Neural cell (in vitro differentiated cells): ENCODE data around the gene AANAT. TPM values are rescaled to one million over a fixed set of nuclear protein-coding genes. Genes with fewer than 3 reads are reported as not detected.
"Not testable (repeated sequence)": the region's sequence is repeated elsewhere in the genome, so short reads cannot be mapped to it uniquely, and the experiment has no call there.

ENCODE experiments used
- H2AFZ ChIP-seq: fragments of 200-600, 300-800 bp; sonication (generic), shearing (Covaris generic); 2 replicates; pipeline ENCODE4 v1.6.0; 2014; ENCODE audit warnings: low read depth, mild to moderate bottlenecking, antibody characterized with exemption, low read length, moderate library complexity
- H3F3A ChIP-seq: fragments of 200-600 bp; shearing (Covaris generic); 2 replicates; pipeline ENCODE4 v1.6.1; 2016; ENCODE audit warnings: mild to moderate bottlenecking, moderate library complexity, mixed read lengths, antibody characterized with exemption, low read length; ENCODE audit not compliant: insufficient read depth, poor library complexity, severe bottlenecking
- H3K27ac ChIP-seq: fragments of 200-600, 300-800 bp; sonication (generic), shearing (Covaris generic); 2 replicates; pipeline ENCODE4 v1.5.1; 2014; ENCODE audit warnings: mild to moderate bottlenecking, low read length, moderate library complexity
- H3K27me3 ChIP-seq: fragments of 300-800, 200-600 bp; sonication (generic), shearing (Covaris generic); 2 replicates; pipeline ENCODE4 v1.6.0; 2014; ENCODE audit warnings: mild to moderate bottlenecking, low read depth, low read length, moderate library complexity; ENCODE audit not compliant: insufficient read depth
- H3K36me3 ChIP-seq: fragments of 300-800, 200-600 bp; sonication (generic), shearing (Covaris generic); 2 replicates; pipeline ENCODE4 v1.5.1; 2014; ENCODE audit warnings: mild to moderate bottlenecking, antibody characterized with exemption, low read length, moderate library complexity; ENCODE audit not compliant: insufficient read depth
- H3K4me2 ChIP-seq: fragments of 300-800, 200-600 bp; sonication (generic), shearing (Covaris generic); 2 replicates; pipeline ENCODE4 v1.6.0; 2014; ENCODE audit warnings: mild to moderate bottlenecking, low read length
- H3K4me3 ChIP-seq: fragments of 300-800, 200-600 bp; sonication (generic), shearing (Covaris generic); 2 replicates; pipeline ENCODE4 v1.5.1; 2014; ENCODE audit warnings: mild to moderate bottlenecking, low read length, moderate library complexity
- H3K79me2 ChIP-seq: fragments of 200-600 bp; shearing (Covaris generic); replicated peaks from 2 replicates; pipeline ENCODE4 v1.6.0; 2014; ENCODE audit warnings: mild to moderate bottlenecking, low read length, moderate library complexity; ENCODE audit not compliant: insufficient read depth
- H3K9ac ChIP-seq: fragments of 300-800, 200-600 bp; sonication (generic), shearing (Covaris generic); 2 replicates; pipeline ENCODE4 v1.6.1; 2016; ENCODE audit warnings: mild to moderate bottlenecking, low read length, mixed read lengths
- H3K9me2 ChIP-seq: fragments of 200-600 bp; shearing (Covaris generic); 2 replicates; pipeline ENCODE4 v1.6.1; 2016; ENCODE audit warnings: mild to moderate bottlenecking, low read length, mixed read lengths; ENCODE audit not compliant: insufficient read depth
- H3K9me3 ChIP-seq: fragments of 200-600, 300-800 bp; sonication (generic), shearing (Covaris generic); 2 replicates; pipeline ENCODE4 v1.6.1; 2016; ENCODE audit warnings: mild to moderate bottlenecking, mixed run types, low read length, moderate library complexity, mixed read lengths
- H4K20me1 ChIP-seq: fragments of 200-600 bp; shearing (Covaris generic); 2 replicates; pipeline ENCODE4 v1.6.1; 2016; ENCODE audit warnings: mild to moderate bottlenecking, mixed run types; ENCODE audit not compliant: insufficient read depth
- EP300 ChIP-seq: fragments of 450-650 bp; conservative IDR thresholded peaks from 2 replicates; pipeline ENCODE4 v1.6.1; 2014; ENCODE audit warnings: antibody characterized with exemption, mild to moderate bottlenecking, moderate library complexity; ENCODE audit not compliant: poor library complexity, severe bottlenecking
- EZH2 ChIP-seq: fragments of 200-600, 300-800 bp; shearing (Covaris generic), sonication (generic); IDR thresholded peaks from 2 replicates; pipeline ENCODE4 v1.6.1; 2014; ENCODE audit warnings: antibody characterized with exemption, low read length, borderline replicate concordance, mild to moderate bottlenecking; ENCODE audit not compliant: insufficient read depth, poor library complexity, severe bottlenecking
- MXI1 ChIP-seq: fragments of 450-650 bp; conservative IDR thresholded peaks from 2 replicates; pipeline ENCODE4 v1.6.1; 2014; ENCODE audit warnings: antibody characterized with exemption, mild to moderate bottlenecking; ENCODE audit not compliant: poor library complexity, severe bottlenecking
- POLR2AphosphoS5 ChIP-seq: IDR thresholded peaks from 2 replicates; pipeline ENCODE4 v1.6.1; 2012
- RAD21 ChIP-seq: fragments of 450-650 bp; conservative IDR thresholded peaks from 2 replicates; pipeline ENCODE4 v1.6.1; 2014; ENCODE audit warnings: antibody characterized with exemption, mild to moderate bottlenecking, moderate library complexity
- REST ChIP-seq: IDR thresholded peaks from 2 replicates; pipeline ENCODE4 v1.6.1; 2012; ENCODE audit warnings: borderline replicate concordance
- SMC3 ChIP-seq: fragments of 450-650 bp; conservative IDR thresholded peaks from 2 replicates; pipeline ENCODE4 v1.6.1; 2014; ENCODE audit warnings: antibody characterized with exemption, mild to moderate bottlenecking, moderate library complexity; ENCODE audit not compliant: poor library complexity
- TAF1 ChIP-seq: IDR thresholded peaks from 2 replicates; pipeline ENCODE4 v1.6.1; 2012; ENCODE audit warnings: low read depth
- polyA plus RNA-seq: library from polyadenylated mRNA; depleted of rRNA; stranded (reverse); fragments of >200 nt; gene quantifications from 2 replicates; pipeline ENCODE4 v1.2.3, GENCODE V29; 2014
- TF ChIP-seq, protein P1 (sequence below): fragments of 450-650 bp; IDR thresholded peaks from 2 replicates; pipeline ENCODE4 v1.5.1; 2014; ENCODE audit warnings: antibody characterized with exemption, mild to moderate bottlenecking, moderate library complexity; ENCODE audit not compliant: poor library complexity, severe bottlenecking

The AANAT gene
- polyA plus RNA-seq, 1 donor from 2014 or later = not detected

GRCh38 chr17:76504117-76504516 is 36.7 kb downstream of the AANAT start:
- H3K9me3 ChIP-seq = no peaks in the 10 kb centered on the region
- no peak overlapping the region for H3K4me2 ChIP-seq
- no peaks in the 10 kb centered on the region for H3K9me2 ChIP-seq
- no peak overlapping the region for H2AFZ ChIP-seq
- peaks cover 29% of the 10 kb centered on the region for H3K27me3 ChIP-seq
- no peak overlapping the region for H3K4me3 ChIP-seq
- no peaks in the 10 kb centered on the region for H3F3A ChIP-seq
- H3K79me2 ChIP-seq = no peaks in the 10 kb centered on the region
- TF ChIP-seq SMC3 (no peak), MXI1 (no peak), REST (no peak), POLR2AphosphoS5 (no peak), EZH2 (no peak), TAF1 (no peak), RAD21 (no peak), EP300 (no peak)
- TF ChIP-seq, protein P1, sequence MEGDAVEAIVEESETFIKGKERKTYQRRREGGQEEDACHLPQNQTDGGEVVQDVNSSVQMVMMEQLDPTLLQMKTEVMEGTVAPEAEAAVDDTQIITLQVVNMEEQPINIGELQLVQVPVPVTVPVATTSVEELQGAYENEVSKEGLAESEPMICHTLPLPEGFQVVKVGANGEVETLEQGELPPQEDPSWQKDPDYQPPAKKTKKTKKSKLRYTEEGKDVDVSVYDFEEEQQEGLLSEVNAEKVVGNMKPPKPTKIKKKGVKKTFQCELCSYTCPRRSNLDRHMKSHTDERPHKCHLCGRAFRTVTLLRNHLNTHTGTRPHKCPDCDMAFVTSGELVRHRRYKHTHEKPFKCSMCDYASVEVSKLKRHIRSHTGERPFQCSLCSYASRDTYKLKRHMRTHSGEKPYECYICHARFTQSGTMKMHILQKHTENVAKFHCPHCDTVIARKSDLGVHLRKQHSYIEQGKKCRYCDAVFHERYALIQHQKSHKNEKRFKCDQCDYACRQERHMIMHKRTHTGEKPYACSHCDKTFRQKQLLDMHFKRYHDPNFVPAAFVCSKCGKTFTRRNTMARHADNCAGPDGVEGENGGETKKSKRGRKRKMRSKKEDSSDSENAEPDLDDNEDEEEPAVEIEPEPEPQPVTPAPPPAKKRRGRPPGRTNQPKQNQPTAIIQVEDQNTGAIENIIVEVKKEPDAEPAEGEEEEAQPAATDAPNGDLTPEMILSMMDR = no peak
- no peak overlapping the region for H3K9ac ChIP-seq
- no peak overlapping the region for H3K27ac ChIP-seq
- H4K20me1 ChIP-seq = no peaks in the 10 kb centered on the region
- H3K36me3 ChIP-seq = no peaks in the 10 kb centered on the region

DNA sequence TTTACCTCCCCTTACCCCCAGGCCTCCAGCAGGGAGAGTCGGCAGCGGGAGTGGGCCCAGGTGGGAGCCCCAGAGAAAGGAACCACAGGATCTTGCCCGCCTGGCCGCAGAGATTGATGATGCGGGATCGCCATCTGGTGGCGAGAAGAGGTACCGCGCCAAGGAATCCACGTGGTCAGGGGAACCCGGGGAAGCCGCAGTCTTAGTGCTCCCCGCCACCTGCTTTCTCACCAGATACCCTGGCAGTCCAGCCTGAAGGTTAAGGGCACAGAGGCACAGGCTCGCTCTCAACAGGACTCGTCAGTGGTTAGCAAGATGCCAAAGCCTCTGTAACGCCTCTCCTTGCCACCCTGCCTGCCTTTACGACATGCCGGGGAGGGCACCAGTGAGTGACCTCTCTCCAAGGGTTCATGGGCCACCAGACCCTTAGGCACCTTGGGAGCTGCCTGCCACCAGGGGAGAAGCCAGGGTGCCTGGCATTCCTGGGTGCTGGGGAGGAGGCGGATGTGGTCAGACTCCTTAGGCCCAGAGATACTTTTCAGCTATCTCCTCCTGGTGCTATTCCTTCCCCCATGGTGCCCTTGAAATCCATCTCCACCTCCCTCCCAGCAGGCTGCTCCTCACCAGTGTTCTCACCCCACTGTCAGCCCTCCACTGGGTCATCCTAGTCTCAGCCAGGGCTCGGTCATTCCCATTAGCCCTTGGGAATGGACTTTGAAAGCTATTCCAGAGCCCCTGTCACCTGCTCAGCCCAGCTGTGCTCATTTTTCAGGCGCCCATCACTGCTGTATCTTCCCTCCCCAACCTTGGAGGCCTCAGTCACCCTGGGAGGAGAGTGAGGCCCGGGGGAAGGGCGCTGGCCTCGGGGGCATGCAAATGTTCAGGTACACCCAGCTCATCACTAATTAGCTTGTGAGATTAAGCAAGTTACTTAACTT is 39.3 kb downstream of the AANAT start:
- no peaks in the 10 kb centered on the region for H4K20me1 ChIP-seq
- no peak overlapping the region for H3K27ac ChIP-seq
- H3K27me3 ChIP-seq = peaks cover 7% of the 10 kb centered on the region
- H3K79me2 ChIP-seq = no peaks in the 10 kb centered on the region
- H3F3A ChIP-seq = no peaks in the 10 kb centered on the region
- no peaks in the 10 kb centered on the region for H3K9me2 ChIP-seq
- no peak overlapping the region for H3K4me3 ChIP-seq
- H3K9me3 ChIP-seq = no peaks in the 10 kb centered on the region
- no peak overlapping the region for H3K9ac ChIP-seq
- no peak overlapping the region for H3K4me2 ChIP-seq
- H3K36me3 ChIP-seq = no peaks in the 10 kb centered on the region
- TF ChIP-seq, protein P1 = peak; percentile 98
- TF ChIP-seq EP300 (peak; percentile 36), POLR2AphosphoS5 (no peak), MXI1 (peak; percentile 74), SMC3 (peak; percentile 98), RAD21 (peak; percentile 98)
- H2AFZ ChIP-seq = no peak overlapping the region

DNA sequence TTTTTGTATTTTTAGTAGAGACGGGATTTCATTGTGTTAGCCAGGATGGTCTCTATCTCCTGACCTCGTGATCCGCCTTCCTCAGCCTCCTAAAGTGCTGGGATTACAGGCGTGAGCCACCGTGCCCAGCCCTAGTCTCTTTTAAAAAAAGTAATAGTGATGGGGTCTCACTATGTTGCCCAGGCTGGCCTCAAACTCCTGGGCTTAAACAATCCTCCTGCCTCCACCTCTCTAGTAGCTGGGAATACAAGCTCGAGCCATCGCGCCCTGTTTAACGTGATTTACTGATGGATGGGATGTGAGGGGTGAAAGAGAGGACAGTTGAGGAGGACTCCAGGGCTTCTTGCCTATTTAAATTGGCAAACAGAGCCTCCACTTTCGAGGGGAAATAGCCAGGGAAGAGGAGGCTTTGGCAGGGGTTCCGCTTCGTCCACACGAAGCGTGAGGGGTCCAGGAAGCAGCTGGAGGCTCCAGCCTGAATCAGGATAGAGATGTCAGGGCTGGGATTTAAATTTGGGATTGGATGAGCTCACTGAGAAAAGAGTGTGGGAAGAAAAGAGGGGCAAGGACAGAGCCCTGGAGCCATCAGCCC is 41.2 kb downstream of the AANAT start:
- not testable (repeated sequence) for H3K9me2 ChIP-seq, H3K36me3 ChIP-seq, H3K4me3 ChIP-seq, H3F3A ChIP-seq, H3K27me3 ChIP-seq, H3K79me2 ChIP-seq, H3K4me2 ChIP-seq, H3K9me3 ChIP-seq, H3K27ac ChIP-seq, H2AFZ ChIP-seq, H3K9ac ChIP-seq, H4K20me1 ChIP-seq
